B cell (primary cell): ENCODE results near the gene CXCL12. TPM values are rescaled to one million over a fixed set of nuclear protein-coding genes. Genes with fewer than 3 reads are reported as not detected.

Experiments used
- ATAC-seq: fragments of 200-7000 bp; cut with Tn5 transposase; one replicate; pipeline ENCODE4 v1.10.0; 2021; ENCODE audit warnings: low read depth, mild to moderate bottlenecking, moderate number of reproducible peaks, moderate library complexity
- CTCF ChIA-PET: fragments of 350-600 bp; sonication (Branson Sonifier 250); formaldehyde crosslinking; loops from one replicate; lab custom pipeline; 2021; ENCODE audit warnings: antibody characterized with exemption, inconsistent platforms; lab: Charles Lee
- POLR2A ChIA-PET: fragments of 350-600 bp; sonication (Branson Sonifier 250); formaldehyde crosslinking; loops from one replicate; lab custom pipeline; 2021; ENCODE audit warnings: antibody characterized with exemption; lab: Charles Lee
- DNase-seq: peaks from one replicate; pipeline ENCODE4 v3.0.0; 2013
- H2AFZ ChIP-seq: 2 replicates; pipeline ENCODE4 v1.6.1; 2012; ENCODE audit warnings: mild to moderate bottlenecking, low read depth, low read length; ENCODE audit not compliant: insufficient read depth, poor library complexity, severe bottlenecking
- H3K27ac ChIP-seq, 2 donors: 1 replicate in 1 of 2; 2 replicates in 1 of 2; pipeline ENCODE4 v1.5.1; 2012 to 2013; ENCODE audit warnings: low read length in 2 of 2, mild to moderate bottlenecking in 2 of 2, moderate library complexity in 1 of 2
- H3K27me3 ChIP-seq, 4 experiments: fragments of 200-600 bp in 1 of 4; sonication (generic) in 1 of 4; replicated peaks in 1 of 4; 1 replicate in 2 of 4; 2 replicates in 2 of 4; pipeline versions ENCODE4 v1.6.1 to v1.7.0; 2013 to 2016; ENCODE audit warnings: low read length in 3 of 4, mild to moderate bottlenecking in 2 of 4, mixed read lengths in 1 of 4, moderate library complexity in 1 of 4; ENCODE audit not compliant: insufficient read depth in 4 of 4, control insufficient read depth in 3 of 4; ENCODE audit errors: control extremely low read depth in 1 of 4
- H3K36me3 ChIP-seq, 2 experiments: replicated peaks in 1 of 2; 1 replicate in 1 of 2; 2 replicates in 1 of 2; pipeline versions ENCODE4 v1.6.1 to v1.7.1; 2013; ENCODE audit warnings: low read length in 1 of 2; ENCODE audit not compliant: insufficient read depth in 2 of 2, control insufficient read depth in 1 of 2; ENCODE audit errors: control extremely low read depth in 1 of 2, extremely low read depth in 1 of 2
- H3K4me1 ChIP-seq, 2 donors: fragments of 200-600 bp in 1 of 2; sonication (generic) in 1 of 2; 1 replicate in 1 of 2; 2 replicates in 1 of 2; pipeline versions ENCODE4 v1.5.1 to v1.6.1; 2013 to 2017; ENCODE audit warnings: low read length in 2 of 2; ENCODE audit not compliant: control insufficient read depth in 2 of 2, insufficient read depth in 2 of 2
- H3K4me2 ChIP-seq: replicated peaks from 2 replicates; pipeline ENCODE3; 2012; ENCODE audit warnings: mild to moderate bottlenecking, low read depth, low read length; ENCODE audit not compliant: poor library complexity, severe bottlenecking
- H3K4me3 ChIP-seq, 5 experiments: fragments of 200-600 bp in 1 of 5; sonication (generic) in 1 of 5; 1 replicate in 3 of 5; 2 replicates in 2 of 5; pipeline versions ENCODE4 v1.5.1 to v1.7.0; 2011 to 2016; ENCODE audit warnings: low read length in 4 of 5, mild to moderate bottlenecking in 4 of 5, low read depth in 2 of 5, control low read depth in 1 of 5, moderate library complexity in 1 of 5; ENCODE audit not compliant: insufficient read depth in 1 of 5; ENCODE audit errors: control extremely low read depth in 1 of 5, extremely low read depth in 1 of 5
- H3K79me2 ChIP-seq: fragments of 200-600 bp; sonication (generic); one replicate; pipeline ENCODE4 v1.6.0; 2016; ENCODE audit warnings: low read length; ENCODE audit not compliant: control insufficient read depth, insufficient read depth
- H3K9ac ChIP-seq: fragments of 200-600 bp; sonication (generic); 2 replicates; pipeline ENCODE4 v1.6.1; 2017; ENCODE audit warnings: mild to moderate bottlenecking, low read length, moderate library complexity
- H3K9me3 ChIP-seq, 3 donors: one replicate each; pipeline versions ENCODE4 v1.6.1 to v1.7.1; 2013; ENCODE audit warnings: low read length in 2 of 3; ENCODE audit not compliant: control insufficient read depth in 2 of 3, insufficient read depth in 1 of 3; ENCODE audit errors: control extremely low read depth in 1 of 3
- H4K20me1 ChIP-seq: 2 replicates; pipeline ENCODE4 v1.6.0; 2012; ENCODE audit warnings: mild to moderate bottlenecking, low read length; ENCODE audit not compliant: insufficient read depth, control insufficient read depth, poor library complexity, severe bottlenecking
- H3K27ac Mint-ChIP-seq: one replicate; pipeline ENCODE4 v1.8.0; 2021; ENCODE audit warnings: mixed read lengths
- H3K27me3 Mint-ChIP-seq: one replicate; pipeline ENCODE4 v1.8.0; 2021; ENCODE audit warnings: mixed read lengths
- H3K4me1 Mint-ChIP-seq: one replicate; pipeline ENCODE4 v1.8.0; 2021; ENCODE audit warnings: mixed read lengths
- H3K4me3 Mint-ChIP-seq: one replicate; pipeline ENCODE4 v1.8.0; 2021; ENCODE audit warnings: mixed read lengths
- H3K9me3 Mint-ChIP-seq: one replicate; pipeline ENCODE4 v1.8.0; 2022; ENCODE audit warnings: mixed read lengths; ENCODE audit not compliant: insufficient read depth
- CTCF ChIP-seq: fragments of 200-600 bp; IDR thresholded peaks from one replicate; pipeline ENCODE4 v1.8.0; 2022; ENCODE audit warnings: antibody characterized with exemption, mild to moderate bottlenecking
- EZH2 ChIP-seq: IDR thresholded peaks from 2 replicates; pipeline ENCODE4 v1.6.1; 2012; ENCODE audit warnings: borderline replicate concordance, low read depth, mild to moderate bottlenecking, moderate library complexity, low read length; ENCODE audit not compliant: insufficient read depth, poor library complexity, severe bottlenecking
- WGBS: methylation state at CpG from one replicate; pipeline ENCODE4 v1.1.5; 2013; ENCODE audit warnings: missing lambda C conversion rate; ENCODE audit not compliant: insufficient coverage; 5-methylcytosine and 5-hydroxymethylcytosine counted together
- intact Hi-C: fragments of 100-400 bp; cut with micrococcal nuclease; formaldehyde crosslinking; loops from one replicate; pipeline ENCODE4 v1.10.0; 2022
- polyA plus RNA-seq: library from polyadenylated mRNA; depleted of rRNA; stranded (reverse); fragments of >200 nt; gene quantifications from 2 replicates; pipeline ENCODE4 v1.2.3, GENCODE V29; 2012
- total RNA-seq, 2 donors: library from RNA; stranded (reverse); fragments of 120-200 nt in 1 of 2; gene quantifications; 1 replicate in 1 of 2; 2 replicates in 1 of 2; pipeline versions ENCODE4 v1.2.3 to v1.2.4, GENCODE V29; 2013 to 2022

Gene CXCL12
- total and polyA plus RNA-seq, 2 donors (not counting 1 experiment from before 2014, with no cell fraction given) = not detected

GRCh38 chr10:44427037-44427436 lies 42.1 kb upstream of the CXCL12 start:
- Histone ChIP-seq H3K79me2 (no peaks in the 10 kb centered on the region), H3K4me3 (no peak overlapping the region), H3K4me1 (no peaks in the 10 kb centered on the region), H4K20me1 (no peaks in the 10 kb centered on the region), H3K9ac (no peak overlapping the region), H2AFZ (no peak overlapping the region), H3K4me2 (no peak overlapping the region), H3K27ac (no peak overlapping the region), H3K27me3 (no peaks in the 10 kb centered on the region), H3K36me3 (no peaks in the 10 kb centered on the region), H3K9me3 (peaks cover 0 to 24% (median 0%) of the 10 kb centered on the region in 3 donors)
- intact Hi-C loops = no loop called here
- no peak for DNase-seq
- 85% methylated on average over 5 of the region's 5 CpGs for WGBS
- no peak overlapping the region for H3K4me3 Mint-ChIP-seq
- peaks cover 3% of the 10 kb centered on the region for H3K9me3 Mint-ChIP-seq
- H3K27ac Mint-ChIP-seq = no peak overlapping the region
- no peak for ATAC-seq
- POLR2A ChIA-PET = no interaction called here
- H3K27me3 Mint-ChIP-seq = no peaks in the 10 kb centered on the region
- H3K4me1 Mint-ChIP-seq = no peaks in the 10 kb centered on the region
- TF ChIP-seq CTCF = no peak
- no peak for TF ChIP-seq EZH2
- CTCF ChIA-PET = no interaction called here

DNA sequence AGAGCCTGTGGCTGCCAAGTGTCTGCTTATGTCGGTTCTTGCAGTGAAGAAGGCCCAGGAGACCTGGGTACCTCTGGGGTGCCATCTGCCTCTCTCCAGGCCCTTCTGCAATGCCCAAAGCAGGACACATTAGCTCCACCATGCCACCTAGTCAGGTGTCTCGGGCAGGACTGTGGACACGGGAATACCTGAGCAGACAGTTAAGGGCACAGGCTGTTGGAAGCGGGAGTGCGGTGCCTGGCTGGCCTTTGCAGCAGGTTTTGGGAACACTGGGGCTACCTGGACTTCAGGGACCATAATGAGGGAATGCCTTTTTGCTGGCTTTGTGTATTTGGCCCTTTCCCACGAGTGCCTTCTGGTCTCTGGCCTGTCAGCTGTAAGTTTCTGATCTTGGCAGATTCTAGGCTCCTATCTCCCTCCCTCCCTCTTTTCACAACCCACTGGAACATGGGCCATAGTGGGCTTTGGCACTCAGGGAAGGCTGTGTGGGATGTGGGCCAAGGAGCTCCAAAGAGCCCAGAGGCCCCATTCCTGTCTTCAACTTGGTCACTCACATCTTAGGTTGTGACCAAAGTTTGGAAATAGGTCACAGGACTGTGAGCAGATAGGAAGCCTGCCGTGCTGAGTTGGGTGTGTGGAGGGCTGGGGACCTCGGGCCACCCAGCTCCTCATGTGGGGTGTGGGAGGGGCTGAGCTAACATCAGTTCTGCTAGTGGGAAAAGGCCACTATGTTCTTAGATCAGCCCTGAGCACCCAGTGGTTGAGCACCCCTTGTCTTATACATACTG lies 41.5 kb upstream of the CXCL12 start:
- no peaks in the 10 kb centered on the region for H3K4me1 ChIP-seq
- WGBS = 94% methylated on average over 7 of the region's 8 CpGs
- H3K27ac ChIP-seq = no peak overlapping the region
- H3K79me2 ChIP-seq = no peaks in the 10 kb centered on the region
- H2AFZ ChIP-seq = no peak overlapping the region
- no peak overlapping the region for H3K4me3 Mint-ChIP-seq
- no peaks in the 10 kb centered on the region for H4K20me1 ChIP-seq
- H3K36me3 ChIP-seq = no peaks in the 10 kb centered on the region
- TF ChIP-seq EZH2 (no peak), CTCF (no peak)
- no peaks in the 10 kb centered on the region for H3K4me1 Mint-ChIP-seq
- intact Hi-C loops = no loop called here
- no peak overlapping the region for H3K4me2 ChIP-seq
- ChIA-PET CTCF (no interaction called here), POLR2A (no interaction called here)
- peaks cover 0 to 24% (median 0%) of the 10 kb centered on the region in 3 donors for H3K9me3 ChIP-seq
- ATAC-seq = no peak
- H3K27ac Mint-ChIP-seq = no peak overlapping the region
- peaks cover 3% of the 10 kb centered on the region for H3K9me3 Mint-ChIP-seq
- H3K27me3 Mint-ChIP-seq = no peaks in the 10 kb centered on the region
- H3K27me3 ChIP-seq = no peaks in the 10 kb centered on the region
- no peak overlapping the region for H3K9ac ChIP-seq
- no peak overlapping the region for H3K4me3 ChIP-seq
- no peak for DNase-seq
